Esophagus muscularis mucosa (tissue), 4 donors: ENCODE data around the gene FBXW5. TPM values are rescaled to one million over a fixed set of nuclear protein-coding genes. Genes with fewer than 3 reads are reported as not detected.

Source experiments
- DNase-seq: peaks from one replicate; pipeline ENCODE4 v3.0.0-alpha.2; 2017; ENCODE audit errors: extremely low spot score
- H3K27ac ChIP-seq, 4 donors: fragments of 200-600 bp; sonication (generic); replicated peaks in 1 of 4; 1 replicate in 3 of 4; 2 replicates in 1 of 4; pipeline ENCODE4 v1.5.1; 2016 to 2019; ENCODE audit warnings: mild to moderate bottlenecking in 1 of 4
- H3K27me3 ChIP-seq, 4 donors: fragments of 200-600 bp; sonication (generic); one replicate each; pipeline versions ENCODE4 v1.5.1 to v1.6.0; 2016 to 2019
- H3K36me3 ChIP-seq, 4 donors: fragments of 200-600 bp; sonication (generic); one replicate each; pipeline ENCODE4 v1.5.1; 2016 to 2019
- H3K4me1 ChIP-seq, 4 donors: fragments of 200-600 bp; sonication (generic); one replicate each; pipeline ENCODE4 v1.5.1; 2016 to 2019
- H3K4me3 ChIP-seq, 4 donors: fragments of 200-600 bp; sonication (generic); 1 replicate in 2 of 4; 2 replicates in 2 of 4; pipeline ENCODE4 v1.5.1; 2016 to 2019; ENCODE audit warnings: mild to moderate bottlenecking in 4 of 4, moderate library complexity in 1 of 4
- H3K9me3 ChIP-seq, 4 donors: fragments of 200-600 bp; sonication (generic); 1 replicate in 3 of 4; 2 replicates in 1 of 4; pipeline ENCODE4 v1.5.1; 2016 to 2019
- CTCF ChIP-seq, 3 experiments: fragments of 200-600 bp in 2 of 3; fragments of 450-650 bp in 1 of 3; sonication (generic) in 2 of 3; IDR thresholded peaks; one replicate each; pipeline ENCODE4 v1.5.1; 2017 to 2019; ENCODE audit warnings: antibody characterized with exemption in 3 of 3, mild to moderate bottlenecking in 2 of 3, moderate library complexity in 1 of 3
- EP300 ChIP-seq: sonication (generic); formaldehyde crosslinking; IDR thresholded peaks from one replicate; pipeline ENCODE4 v1.6.1; 2017; ENCODE audit warnings: antibody characterized with exemption
- POLR2A ChIP-seq: fragments of 450-650 bp; IDR thresholded peaks from one replicate; pipeline ENCODE4 v1.6.1; 2017; ENCODE audit warnings: antibody characterized with exemption, moderate library complexity, mild to moderate bottlenecking, low read depth
- POLR2AphosphoS5 ChIP-seq, 2 donors: sonication (generic); formaldehyde crosslinking; IDR thresholded peaks; one replicate each; pipeline ENCODE4 v1.6.1; 2017; ENCODE audit warnings: antibody characterized with exemption in 2 of 2
- WGBS: methylation state at CpG from one replicate; pipeline ENCODE4 v1.1.5; 2018; 5-methylcytosine and 5-hydroxymethylcytosine counted together
- intact Hi-C: fragments of 100-400 bp; cut with DNase I; formaldehyde crosslinking; loops from one replicate; pipeline ENCODE4 v1.15.1; 2023
- total RNA-seq, 4 donors: library from RNA; depleted of rRNA; stranded (reverse); fragments of >200 nt; gene quantifications; one replicate each; pipeline versions ENCODE4 v1.1.0 to v1.2.1, GENCODE V29; 2016

The FBXW5 gene
- total RNA-seq, 4 donors from 2014 or later = 238 to 303 (median 267) TPM

GRCh38 chr9:136915632-136916329 is 28.8 kb downstream of the FBXW5 start:
- Histone ChIP-seq H3K4me3 (no peak overlapping the region), H3K4me1 (no peaks in the 10 kb centered on the region), H3K27me3 (no peaks in the 10 kb centered on the region), H3K9me3 (no peaks in the 10 kb centered on the region), H3K27ac (no peak overlapping the region), H3K36me3 (peaks cover 25 to 81% (median 74%) of the 10 kb centered on the region in 4 donors)
- TF ChIP-seq CTCF (IDR thresholded peaks at IDR 0.05) = no peak
- no peak for TF ChIP-seq POLR2AphosphoS5 (IDR thresholded peaks at IDR 0.05)
- no peak for TF ChIP-seq POLR2A
- no peak for TF ChIP-seq EP300
- no peak for DNase-seq
- 88% methylated on average over 21 of the region's 21 CpGs for WGBS
- intact Hi-C loops = no loop called here

GRCh38 chr9:136913701-136914438 is 30.7 kb downstream of the FBXW5 start:
- intact Hi-C loops = no loop called here
- no peaks in the 10 kb centered on the region for H3K4me1 ChIP-seq
- WGBS = 94% methylated on average over 7 of the region's 17 CpGs
- H3K9me3 ChIP-seq = no peaks in the 10 kb centered on the region
- TF ChIP-seq EP300 (no peak), POLR2A (no peak), POLR2AphosphoS5 (IDR thresholded peaks at IDR 0.05) (no peak), CTCF (IDR thresholded peaks at IDR 0.05) (no peak)
- H3K36me3 ChIP-seq = peaks cover 17 to 85% (median 78%) of the 10 kb centered on the region in 4 donors
- no peaks in the 10 kb centered on the region for H3K27me3 ChIP-seq
- no peak overlapping the region for H3K27ac ChIP-seq
- DNase-seq = no peak
- no peak overlapping the region for H3K4me3 ChIP-seq

- H3K27ac ChIP-seq = no peak overlapping the region
- no peaks in the 10 kb centered on the region for H3K4me1 ChIP-seq
- H3K36me3 ChIP-seq = peaks cover 8 to 87% (median 77%) of the 10 kb centered on the region in 4 donors
- intact Hi-C loops = no loop called here
- no peak overlapping the region for H3K4me3 ChIP-seq
- DNase-seq = no peak
- H3K9me3 ChIP-seq = no peaks in the 10 kb centered on the region
- TF ChIP-seq CTCF (IDR thresholded peaks at IDR 0.05) = no peak
- TF ChIP-seq EP300 = no peak
- TF ChIP-seq POLR2AphosphoS5 (IDR thresholded peaks at IDR 0.05) = no peak
- no peak for TF ChIP-seq POLR2A
- H3K27me3 ChIP-seq = no peaks in the 10 kb centered on the region
- 89% methylated on average over 12 of the region's 12 CpGs for WGBS
Observed at GRCh38 chr9:136910901-136911245, 33.7 kb downstream of the FBXW5 start.

- TF ChIP-seq CTCF (IDR thresholded peaks at IDR 0.05) = no peak
- TF ChIP-seq POLR2AphosphoS5 (IDR thresholded peaks at IDR 0.05) = no peak
- no peak for TF ChIP-seq EP300
- no peak for TF ChIP-seq POLR2A
- intact Hi-C loops = no loop called here
- 89% methylated on average over 12 of the region's 12 CpGs for WGBS
- Histone ChIP-seq H3K9me3 (no peaks in the 10 kb centered on the region), H3K4me1 (no peaks in the 10 kb centered on the region), H3K4me3 (no peak overlapping the region), H3K27me3 (no peaks in the 10 kb centered on the region), H3K27ac (no peak overlapping the region), H3K36me3 (peaks cover 8 to 86% (median 71%) of the 10 kb centered on the region in 4 donors)
- DNase-seq = no peak
Observed at GRCh38 chr9:136910197-136910900, 34.2 kb downstream of the FBXW5 start.
